Urothelium cell line (cell line): ENCODE results near the gene TRMT2A.
"Not testable (repeated sequence)": the region's sequence is repeated elsewhere in the genome, so short reads cannot be mapped to it uniquely, and the experiment has no call there.

Source experiments
- DNase-seq: peaks from one replicate; pipeline ENCODE4 v3.0.0; 2011; ENCODE audit warnings: low spot score, mixed read lengths
- FAIRE-seq: peaks from 2 replicates; lab custom pipeline; 2011; peaks lifted over from hg19 to GRCh38; lab: Jason Lieb, UNC

The TRMT2A gene

DNA sequence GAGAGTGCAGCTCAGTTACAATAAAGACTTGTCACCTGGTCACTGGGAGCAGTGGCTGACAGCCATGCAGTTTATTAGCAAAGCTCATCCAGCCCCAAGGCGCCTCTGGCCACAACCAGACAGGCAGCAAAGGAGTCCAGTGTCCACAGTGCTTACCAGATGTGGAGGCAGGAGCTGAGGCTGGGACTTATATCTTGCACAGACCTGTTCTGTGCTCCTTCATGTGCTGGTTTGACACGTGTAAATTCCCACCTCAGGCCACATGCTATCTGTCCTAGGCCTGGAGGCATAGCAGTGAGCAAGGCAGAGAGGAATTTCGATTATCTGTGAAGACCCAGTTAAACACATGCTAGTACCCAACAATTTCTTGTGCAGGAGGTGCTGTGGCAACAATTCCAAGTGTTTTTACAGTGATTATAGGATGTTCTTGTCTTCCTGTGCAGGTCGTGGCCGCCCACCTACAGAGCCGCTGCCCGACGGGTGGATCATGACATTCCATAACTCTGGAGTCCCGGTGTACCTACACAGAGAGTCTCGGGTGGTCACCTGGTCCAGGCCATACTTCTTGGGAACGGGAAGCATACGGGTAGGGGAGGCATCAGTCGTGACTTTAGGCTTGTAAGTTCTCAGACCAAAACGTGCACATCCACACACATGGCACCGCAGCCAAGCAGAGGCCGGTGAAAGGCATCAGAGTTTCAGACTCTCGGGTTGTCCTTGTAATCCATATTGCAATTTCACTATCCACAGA is 27.6 kb downstream of the TRMT2A start:
- no peak for DNase-seq
- FAIRE-seq, result peak; percentile 82

GRCh38 chr22:20088263-20088648 is 28.8 kb downstream of the TRMT2A start:
- DNase-seq, result no peak
- FAIRE-seq, result peak; percentile 46

GRCh38 chr22:20087319-20088262 is 29.4 kb downstream of the TRMT2A start:
- peak; percentile 71 for FAIRE-seq

GRCh38 chr22:20086763-20087162 is 30.3 kb downstream of the TRMT2A start:
- FAIRE-seq, result no peak

More at GRCh38 chr22:20087319-20088262, 29.4 kb downstream of the TRMT2A start:
- no peak for DNase-seq

DNA sequence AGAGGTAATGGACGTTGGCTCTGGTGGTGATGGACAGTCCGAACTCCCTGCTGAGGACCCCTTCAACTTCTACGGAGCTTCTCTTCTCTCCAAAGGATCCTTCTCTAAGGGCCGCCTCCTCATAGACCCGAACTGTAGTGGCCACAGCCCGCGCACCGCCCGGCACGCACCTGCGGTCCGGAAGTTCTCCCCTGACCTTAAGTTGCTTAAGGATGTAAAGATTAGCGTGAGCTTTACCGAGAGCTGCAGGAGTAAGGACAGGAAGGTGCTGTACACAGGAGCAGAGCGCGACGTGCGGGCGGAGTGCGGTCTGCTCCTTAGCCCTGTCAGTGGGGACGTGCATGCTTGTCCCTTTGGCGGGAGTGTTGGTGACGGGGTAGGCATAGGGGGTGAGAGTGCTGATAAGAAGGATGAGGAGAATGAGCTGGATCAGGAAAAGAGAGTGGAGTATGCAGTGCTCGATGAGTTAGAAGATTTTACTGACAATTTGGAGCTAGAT is 30.9 kb downstream of the TRMT2A start:
- FAIRE-seq (peak; percentile 96), DNase-seq (no peak)

More at GRCh38 chr22:20086763-20087162, 30.3 kb downstream of the TRMT2A start:
- DNase-seq, result no peak

GRCh38 chr22:20085651-20086050 is 31.4 kb downstream of the TRMT2A start:
- FAIRE-seq (no peak), DNase-seq (no peak)

GRCh38 chr22:20084547-20085413 is 32.2 kb downstream of the TRMT2A start:
- no peak for FAIRE-seq

GRCh38 chr22:20083891-20084546 is 33.0 kb downstream of the TRMT2A start:
- peak; percentile 85 for FAIRE-seq

More at GRCh38 chr22:20084547-20085413, 32.2 kb downstream of the TRMT2A start:
- peak; percentile 50 for DNase-seq

DNA sequence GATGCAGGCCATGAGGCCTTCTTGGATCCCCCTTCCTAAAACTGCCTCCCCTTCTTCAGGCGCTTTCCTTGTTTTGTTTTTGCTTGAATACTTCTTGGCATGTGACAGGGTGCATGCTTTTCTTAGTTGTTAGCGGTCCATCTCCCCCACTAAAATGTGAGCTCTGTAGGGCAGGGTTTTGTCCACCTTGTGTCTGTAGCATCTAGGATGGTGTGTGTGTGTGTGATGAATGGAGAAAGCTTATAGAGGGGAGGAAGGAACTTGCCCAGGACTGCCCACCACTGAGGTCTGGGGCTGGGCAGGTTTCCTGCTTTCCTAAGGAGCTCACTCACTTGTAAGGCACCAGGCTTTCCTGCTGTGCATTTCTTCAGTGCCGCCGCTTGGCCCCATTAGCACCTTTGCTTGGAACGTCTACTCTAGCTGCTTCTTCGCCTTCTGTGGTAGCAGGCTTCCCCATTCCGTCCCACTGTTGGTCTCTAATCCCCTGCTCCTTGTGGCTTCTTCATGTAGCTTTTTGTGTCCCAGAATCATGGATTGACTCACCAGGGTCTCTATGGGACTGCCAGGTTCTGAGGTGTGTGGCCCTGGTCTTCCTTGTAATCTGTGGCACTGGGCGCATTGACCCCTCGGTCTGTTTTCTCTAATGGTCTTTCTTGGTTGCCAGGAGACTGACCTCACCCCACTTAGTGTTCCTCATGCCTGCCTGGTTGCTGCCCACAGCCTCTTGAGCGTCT is 33.7 kb downstream of the TRMT2A start:
- DNase-seq (no peak), FAIRE-seq (no peak)

More at GRCh38 chr22:20083891-20084546, 33.0 kb downstream of the TRMT2A start:
- no peak for DNase-seq

- FAIRE-seq (no peak), DNase-seq (peak; percentile 46)
These were observed 36.0 kb downstream of the TRMT2A start for GRCh38 chr22:20080776-20081654.

GRCh38 chr22:20080445-20080775 is 36.6 kb downstream of the TRMT2A start:
- FAIRE-seq, result peak; percentile 13
- DNase-seq, result peak; percentile 84

GRCh38 chr22:20079745-20080444 is 37.1 kb downstream of the TRMT2A start, which contains the start of gene DGCR8:
Gene DGCR8, plus strand, starts transcription at chr22:20080241. Its CDS starts 5,723 bp downstream, at chr22:20085964.
- FAIRE-seq (peak; percentile 94), DNase-seq (peak; percentile 100)

DNA sequence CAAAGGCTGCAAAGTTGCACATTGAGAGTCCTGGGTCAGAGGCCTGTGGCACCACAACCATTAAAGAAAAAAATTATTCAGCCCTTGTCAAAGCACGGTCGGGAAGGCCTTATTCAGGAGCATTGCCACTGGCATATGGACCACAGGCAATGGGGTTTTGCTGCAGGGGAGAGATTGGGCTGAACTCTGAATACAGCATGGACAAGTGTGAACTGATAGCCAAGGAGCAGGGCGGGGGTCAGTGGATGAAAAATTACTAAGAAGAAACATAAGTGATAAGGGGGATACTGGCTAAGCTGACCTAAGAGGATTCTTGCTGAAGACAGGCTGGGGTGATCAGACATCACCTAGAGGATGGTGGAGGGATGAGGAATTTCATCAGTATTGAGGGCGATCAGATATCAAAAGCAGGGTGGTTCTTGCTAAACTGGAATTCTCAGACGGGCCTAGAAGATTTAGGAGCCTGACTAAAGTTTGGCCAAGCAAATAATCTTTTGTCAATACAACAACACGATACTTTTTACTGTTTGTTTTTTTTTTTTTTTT is 40.3 kb downstream of the TRMT2A start:
- DNase-seq (no peak), FAIRE-seq (no peak)

DNA sequence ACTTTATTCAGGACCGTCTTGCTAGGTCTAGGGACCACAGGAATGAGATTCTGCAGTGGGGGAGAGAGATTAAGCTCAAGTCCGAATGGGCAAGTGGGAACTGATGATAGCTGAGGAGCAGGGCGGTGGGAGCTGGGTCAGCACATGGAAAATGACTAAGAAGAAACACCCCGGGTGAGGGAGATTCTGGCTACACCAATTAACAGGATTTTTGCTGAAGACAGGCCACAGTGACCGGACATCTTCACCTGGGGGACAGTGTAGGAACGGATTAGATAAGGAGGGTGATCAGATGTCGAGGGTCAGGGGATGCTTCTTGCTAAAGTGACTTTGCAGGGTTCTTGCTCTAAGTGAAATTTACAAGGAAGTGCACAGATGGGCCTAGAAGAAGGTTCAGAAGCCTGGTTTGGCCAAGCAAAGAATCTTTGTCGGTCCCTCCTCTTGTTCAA is 45.5 kb downstream of the TRMT2A start:
- DNase-seq (no peak), FAIRE-seq (no peak)

DNA sequence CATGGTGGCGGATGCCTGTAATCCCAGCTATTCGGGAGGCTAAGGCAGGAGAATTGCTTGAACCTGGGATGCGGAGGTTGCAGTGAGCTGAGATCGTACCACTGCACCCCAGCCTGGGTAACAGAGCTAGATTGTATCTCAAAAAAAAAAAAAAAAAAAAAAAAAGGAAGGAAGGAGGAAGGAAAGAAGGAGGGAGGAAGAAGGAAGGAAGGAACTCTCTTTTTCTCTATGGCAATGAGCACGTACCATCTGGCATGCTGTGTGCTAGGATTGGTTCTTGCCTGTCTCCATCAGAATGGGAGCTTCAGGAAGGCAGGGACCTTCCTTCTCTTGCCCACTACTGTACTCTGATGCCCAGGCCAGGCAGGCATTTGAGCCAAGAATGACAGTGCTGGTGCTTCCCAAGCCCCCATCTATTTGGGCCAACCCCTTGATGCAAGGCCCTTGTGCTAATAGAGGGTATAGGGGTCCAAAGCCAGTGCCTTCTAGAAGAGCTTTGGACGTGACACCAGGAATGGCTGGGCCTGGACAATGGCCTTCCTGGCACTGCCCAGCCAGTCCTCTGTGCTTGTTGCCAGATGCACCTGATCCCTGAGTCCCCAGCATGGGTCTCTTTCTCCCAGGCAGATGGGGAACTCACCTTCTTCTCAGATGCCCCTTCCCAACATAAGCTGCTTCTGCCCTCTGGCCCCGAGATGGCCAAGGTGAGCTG is 47.5 kb downstream of the TRMT2A start:
- FAIRE-seq (no peak), DNase-seq (no peak)

- FAIRE-seq (no peak), DNase-seq (no peak)
These were observed 48.4 kb downstream of the TRMT2A start for GRCh38 chr22:20068640-20069039.

- not testable (repeated sequence) for DNase-seq, FAIRE-seq
These were observed 49.7 kb downstream of the TRMT2A start for GRCh38 chr22:20067384-20067682.
